ENCODE measurements around the gene DECR2. TPM values are rescaled to one million over a fixed set of nuclear protein-coding genes. Genes with fewer than 3 reads are reported as not detected.

The DECR2 gene
- total RNA-seq, 1 experiment from 2014 or later: 27.5 TPM

GRCh38 chr16:442976-443375 is 41.3 kb downstream of the DECR2 start:
- H3K27me3 ChIP-seq (replicated peaks; ENCODE audit: insufficient read depth, low read depth, low read length, poor library complexity): no peaks in the 10 kb centered on the region
- TF ChIP-seq EZH2 (IDR thresholded peaks at IDR 0.05; ENCODE audit: borderline replicate concordance, low read depth, low read length, poor library complexity, severe bottlenecking) (no peak), CTCF (conservative IDR thresholded peaks at IDR 0.05; ENCODE audit: low read depth, low read length) (no peak)
- H3K36me3 ChIP-seq (ENCODE audit: insufficient read depth, low read length, poor library complexity, severe bottlenecking): no peaks in the 10 kb centered on the region
- no TSS peak for BruUV-seq (replicated peaks)
- H3K9me3 ChIP-seq (ENCODE audit: low read depth, low read length, poor library complexity, severe bottlenecking): no peaks in the 10 kb centered on the region
- H3K4me3 ChIP-seq (ENCODE audit: low read depth, low read length, poor library complexity, severe bottlenecking): no peak overlapping the region
- no peak overlapping the region for H3K27ac ChIP-seq (ENCODE audit: low read depth, low read length, poor library complexity, severe bottlenecking)
- ChIA-PET POLR2A (ENCODE audit: low non-redundant PET) (no interaction called here), CTCF (no interaction called here)
- DNase-seq (ENCODE audit: low spot score): no peak
- intact Hi-C loops (cut with micrococcal nuclease; ENCODE audit: unreplicated experiment): no loop called here
- no peaks in the 10 kb centered on the region for H3K4me1 ChIP-seq (ENCODE audit: insufficient read depth, low read length, poor library complexity, severe bottlenecking)

DNA sequence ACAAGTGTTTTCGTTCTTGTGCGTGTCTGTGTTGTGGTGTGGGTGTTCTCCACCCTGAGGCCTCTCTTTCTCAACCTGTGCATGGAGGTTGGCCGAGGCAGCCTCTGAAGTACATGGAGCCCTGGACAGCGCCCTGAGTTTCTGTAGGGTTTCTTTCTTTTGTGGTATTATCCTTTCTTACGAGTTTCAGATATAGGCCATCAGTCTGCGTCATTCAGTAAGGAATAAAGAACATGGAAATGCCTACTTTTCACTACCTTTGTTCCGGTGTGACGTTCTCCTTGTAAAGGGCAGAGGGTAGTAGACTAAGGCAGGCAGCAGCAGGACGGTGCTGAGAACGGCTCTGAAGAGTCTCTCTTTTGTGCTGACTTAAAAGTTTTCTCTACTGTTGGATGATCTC is 42.3 kb downstream of the DECR2 start:
- TF ChIP-seq CTCF (conservative IDR thresholded peaks at IDR 0.05; ENCODE audit: low read depth, low read length) (no peak), EZH2 (IDR thresholded peaks at IDR 0.05; ENCODE audit: borderline replicate concordance, low read depth, low read length, poor library complexity, severe bottlenecking) (no peak)
- no peak for DNase-seq (ENCODE audit: low spot score)
- ChIA-PET POLR2A (ENCODE audit: low non-redundant PET) (no interaction called here), CTCF (no interaction called here)
- H3K9me3 ChIP-seq (ENCODE audit: low read depth, low read length, poor library complexity, severe bottlenecking): no peaks in the 10 kb centered on the region
- BruUV-seq (replicated peaks): no TSS peak
- intact Hi-C loops (cut with micrococcal nuclease; ENCODE audit: unreplicated experiment): no loop called here
- no peak overlapping the region for H3K27ac ChIP-seq (ENCODE audit: low read depth, low read length, poor library complexity, severe bottlenecking)
- no peaks in the 10 kb centered on the region for H3K4me1 ChIP-seq (ENCODE audit: insufficient read depth, low read length, poor library complexity, severe bottlenecking)
- H3K27me3 ChIP-seq (replicated peaks; ENCODE audit: insufficient read depth, low read depth, low read length, poor library complexity): no peaks in the 10 kb centered on the region
- H3K4me3 ChIP-seq (ENCODE audit: low read depth, low read length, poor library complexity, severe bottlenecking): no peak overlapping the region
- no peaks in the 10 kb centered on the region for H3K36me3 ChIP-seq (ENCODE audit: insufficient read depth, low read length, poor library complexity, severe bottlenecking)

DNA sequence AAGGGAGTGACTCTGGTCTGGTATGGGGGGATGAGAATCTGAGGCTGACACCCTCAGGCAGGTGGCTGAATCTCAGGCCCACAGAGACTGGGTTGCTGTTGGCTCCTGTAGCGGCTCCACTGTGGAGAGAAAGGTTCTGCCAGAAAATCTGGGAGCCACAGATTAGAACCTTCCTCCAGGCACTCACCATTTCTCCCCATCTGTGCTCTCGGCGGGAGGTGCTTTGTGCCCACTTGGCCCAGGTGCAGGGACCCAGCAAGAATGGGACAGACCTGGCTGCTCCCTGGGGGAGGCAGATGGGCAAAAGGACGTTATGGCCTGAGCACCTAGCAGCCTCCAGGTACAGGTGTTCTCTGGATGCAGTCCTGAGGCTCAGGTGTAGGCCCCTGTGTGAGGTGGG is 43.9 kb downstream of the DECR2 start:
- ChIA-PET CTCF (no interaction called here), POLR2A (ENCODE audit: low non-redundant PET) (no interaction called here)
- BruUV-seq (replicated peaks): no TSS peak
- TF ChIP-seq EZH2 (IDR thresholded peaks at IDR 0.05; ENCODE audit: borderline replicate concordance, low read depth, low read length, poor library complexity, severe bottlenecking): no peak
- TF ChIP-seq CTCF (conservative IDR thresholded peaks at IDR 0.05; ENCODE audit: low read depth, low read length): no peak
- Histone ChIP-seq H3K4me3 (ENCODE audit: low read depth, low read length, poor library complexity, severe bottlenecking) (no peak overlapping the region), H3K4me1 (ENCODE audit: insufficient read depth, low read length, poor library complexity, severe bottlenecking) (peaks cover 5% of the 10 kb centered on the region), H3K27ac (ENCODE audit: low read depth, low read length, poor library complexity, severe bottlenecking) (no peak overlapping the region), H3K36me3 (ENCODE audit: insufficient read depth, low read length, poor library complexity, severe bottlenecking) (no peaks in the 10 kb centered on the region), H3K9me3 (ENCODE audit: low read depth, low read length, poor library complexity, severe bottlenecking) (no peaks in the 10 kb centered on the region), H3K27me3 (replicated peaks; ENCODE audit: insufficient read depth, low read depth, low read length, poor library complexity) (no peaks in the 10 kb centered on the region)
- intact Hi-C loops (cut with micrococcal nuclease; ENCODE audit: unreplicated experiment): no loop called here
- no peak for DNase-seq (ENCODE audit: low spot score)
